HEK293 (cell line): ENCODE results near the gene IPO11.

Experiments
- CTCF ChIA-PET: fragments of 350-600 bp; formaldehyde crosslinking; extraction: SDS; loops from one replicate; lab custom pipeline; 2021; ENCODE audit warnings: antibody characterized with exemption; lab: Yijun Ruan, JAX
- POLR2A ChIA-PET: fragments of 300-600 bp; formaldehyde crosslinking; extraction: SDS; loops from one replicate; lab custom pipeline; 2020; ENCODE audit warnings: antibody characterized with exemption, inconsistent platforms; lab: Yijun Ruan, JAX
- H3K27ac ChIP-seq: fragments of 200-500 bp; sonication (Bioruptor generic); 2 replicates; pipeline ENCODE4 v1.5.1; 2014; ENCODE audit warnings: low read depth, low read length, control low read depth, inconsistent platforms; ENCODE audit errors: extremely low read depth
- H3K36me3 ChIP-seq, 2 experiments: fragments of 200-500 bp in 1 of 2; sonication (Bioruptor generic) in 1 of 2; 1 replicate in 1 of 2; 2 replicates in 1 of 2; pipeline ENCODE4 v1.5.1; 2014 to 2017; ENCODE audit warnings: inconsistent platforms in 2 of 2, low read length in 2 of 2; ENCODE audit not compliant: control insufficient read depth in 2 of 2, insufficient read depth in 1 of 2
- H3K4me1 ChIP-seq: fragments of 200-500 bp; sonication (Bioruptor generic); 2 replicates; pipeline ENCODE4 v1.5.1; 2014; ENCODE audit warnings: mild to moderate bottlenecking, low read length, inconsistent platforms; ENCODE audit not compliant: control insufficient read depth, insufficient read depth
- H3K4me3 ChIP-seq: 2 replicates; pipeline ENCODE4 v1.5.1; 2011; ENCODE audit warnings: low read depth, mild to moderate bottlenecking, control low read depth, low read length, moderate library complexity
- H3K9me3 ChIP-seq: fragments of 200-500 bp; sonication (Bioruptor generic); 2 replicates; pipeline ENCODE4 v1.5.1; 2014; ENCODE audit warnings: low read depth, low read length, inconsistent platforms; ENCODE audit not compliant: control insufficient read depth, insufficient read depth
- ATF2 ChIP-seq: fragments of 450-650 bp; formaldehyde crosslinking; IDR thresholded peaks from 2 replicates; pipeline ENCODE4 v1.5.1; 2016; ENCODE audit warnings: missing biosample characterization, missing genetic modification characterization, low read depth
- HOXC10 ChIP-seq: sonication (generic); formaldehyde crosslinking; IDR thresholded peaks from 2 replicates; pipeline ENCODE4 v1.8.1; 2023; ENCODE audit warnings: mild to moderate bottlenecking, missing genetic modification reagents
- YY1 ChIP-seq: fragments of 450-650 bp; formaldehyde crosslinking; IDR thresholded peaks from 2 replicates; pipeline ENCODE4 v1.5.1; 2018; ENCODE audit warnings: missing biosample characterization, missing genetic modification characterization
- ZNF473 ChIP-seq: fragments of 450-650 bp; formaldehyde crosslinking; IDR thresholded peaks from 2 replicates; pipeline ENCODE4 v1.5.1; 2017; ENCODE audit warnings: missing biosample characterization, missing genetic modification characterization
- ZNF548 ChIP-seq: fragments of 450-650 bp; formaldehyde crosslinking; IDR thresholded peaks from 2 replicates; pipeline ENCODE4 v1.5.1; 2016; ENCODE audit warnings: missing biosample characterization, missing genetic modification characterization
- ZNF558 ChIP-seq: fragments of 450-650 bp; formaldehyde crosslinking; IDR thresholded peaks from 2 replicates; pipeline ENCODE4 v1.5.1; 2016; ENCODE audit warnings: missing biosample characterization, missing genetic modification characterization
- ZNF571 ChIP-seq: fragments of 450-650 bp; formaldehyde crosslinking; IDR thresholded peaks from 2 replicates; pipeline ENCODE4 v1.5.0; 2017; ENCODE audit warnings: missing biosample characterization, missing genetic modification characterization
- ZNF677 ChIP-seq: fragments of 450-650 bp; IDR thresholded peaks from 2 replicates; pipeline ENCODE4 v1.5.0; 2018; ENCODE audit warnings: missing biosample characterization, mild to moderate bottlenecking, missing genetic modification characterization, moderate library complexity
- ZNF830 ChIP-seq: fragments of 450-650 bp; IDR thresholded peaks from 2 replicates; pipeline ENCODE4 v1.5.0; 2018; ENCODE audit warnings: missing biosample characterization, missing genetic modification characterization, low read depth, mild to moderate bottlenecking, moderate library complexity
- ZNF843 ChIP-seq: fragments of 450-650 bp; formaldehyde crosslinking; IDR thresholded peaks from 2 replicates; pipeline ENCODE4 v1.5.1; 2016; ENCODE audit warnings: missing biosample characterization, missing genetic modification characterization
- ZSCAN4 ChIP-seq: fragments of 450-650 bp; formaldehyde crosslinking; IDR thresholded peaks from 2 replicates; pipeline ENCODE4 v1.5.1; 2017; ENCODE audit warnings: missing biosample characterization, missing genetic modification characterization
- TF ChIP-seq, protein P1 (sequence below): fragments of 450-650 bp; formaldehyde crosslinking; IDR thresholded peaks from 2 replicates; pipeline ENCODE4 v1.5.1; 2016; ENCODE audit warnings: missing biosample characterization, missing genetic modification characterization, borderline replicate concordance
- TF ChIP-seq, protein P2 (sequence below): fragments of 450-650 bp; formaldehyde crosslinking; IDR thresholded peaks from 2 replicates; pipeline ENCODE4 v1.5.1; 2016; ENCODE audit warnings: missing biosample characterization, missing genetic modification characterization
- TF ChIP-seq, protein P3 (sequence below): fragments of 450-650 bp; formaldehyde crosslinking; IDR thresholded peaks from 2 replicates; pipeline ENCODE4 v1.5.1; 2016; ENCODE audit warnings: missing biosample characterization, missing genetic modification characterization, low read depth

IPO11 gene

DNA sequence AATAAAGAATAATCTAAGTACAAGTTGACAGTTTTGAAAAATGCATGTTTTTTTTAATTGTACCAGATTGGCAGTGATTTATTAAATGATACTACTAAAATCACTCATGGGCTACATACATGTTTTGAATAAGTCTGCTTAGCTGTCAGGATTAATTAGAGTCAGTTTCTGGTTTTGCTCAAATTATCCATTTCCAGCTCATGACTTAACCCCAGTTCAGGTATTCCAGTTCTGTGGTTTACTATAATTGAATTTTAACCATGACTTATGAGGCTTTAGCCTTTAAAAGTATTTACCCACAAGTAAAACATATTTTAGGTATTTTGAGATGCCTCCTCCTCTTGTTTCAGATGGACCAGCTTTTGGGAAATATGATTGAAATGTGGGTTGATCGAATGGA is 148.2 kb downstream of the IPO11 start (continued):
- TF ChIP-seq, protein P1, sequence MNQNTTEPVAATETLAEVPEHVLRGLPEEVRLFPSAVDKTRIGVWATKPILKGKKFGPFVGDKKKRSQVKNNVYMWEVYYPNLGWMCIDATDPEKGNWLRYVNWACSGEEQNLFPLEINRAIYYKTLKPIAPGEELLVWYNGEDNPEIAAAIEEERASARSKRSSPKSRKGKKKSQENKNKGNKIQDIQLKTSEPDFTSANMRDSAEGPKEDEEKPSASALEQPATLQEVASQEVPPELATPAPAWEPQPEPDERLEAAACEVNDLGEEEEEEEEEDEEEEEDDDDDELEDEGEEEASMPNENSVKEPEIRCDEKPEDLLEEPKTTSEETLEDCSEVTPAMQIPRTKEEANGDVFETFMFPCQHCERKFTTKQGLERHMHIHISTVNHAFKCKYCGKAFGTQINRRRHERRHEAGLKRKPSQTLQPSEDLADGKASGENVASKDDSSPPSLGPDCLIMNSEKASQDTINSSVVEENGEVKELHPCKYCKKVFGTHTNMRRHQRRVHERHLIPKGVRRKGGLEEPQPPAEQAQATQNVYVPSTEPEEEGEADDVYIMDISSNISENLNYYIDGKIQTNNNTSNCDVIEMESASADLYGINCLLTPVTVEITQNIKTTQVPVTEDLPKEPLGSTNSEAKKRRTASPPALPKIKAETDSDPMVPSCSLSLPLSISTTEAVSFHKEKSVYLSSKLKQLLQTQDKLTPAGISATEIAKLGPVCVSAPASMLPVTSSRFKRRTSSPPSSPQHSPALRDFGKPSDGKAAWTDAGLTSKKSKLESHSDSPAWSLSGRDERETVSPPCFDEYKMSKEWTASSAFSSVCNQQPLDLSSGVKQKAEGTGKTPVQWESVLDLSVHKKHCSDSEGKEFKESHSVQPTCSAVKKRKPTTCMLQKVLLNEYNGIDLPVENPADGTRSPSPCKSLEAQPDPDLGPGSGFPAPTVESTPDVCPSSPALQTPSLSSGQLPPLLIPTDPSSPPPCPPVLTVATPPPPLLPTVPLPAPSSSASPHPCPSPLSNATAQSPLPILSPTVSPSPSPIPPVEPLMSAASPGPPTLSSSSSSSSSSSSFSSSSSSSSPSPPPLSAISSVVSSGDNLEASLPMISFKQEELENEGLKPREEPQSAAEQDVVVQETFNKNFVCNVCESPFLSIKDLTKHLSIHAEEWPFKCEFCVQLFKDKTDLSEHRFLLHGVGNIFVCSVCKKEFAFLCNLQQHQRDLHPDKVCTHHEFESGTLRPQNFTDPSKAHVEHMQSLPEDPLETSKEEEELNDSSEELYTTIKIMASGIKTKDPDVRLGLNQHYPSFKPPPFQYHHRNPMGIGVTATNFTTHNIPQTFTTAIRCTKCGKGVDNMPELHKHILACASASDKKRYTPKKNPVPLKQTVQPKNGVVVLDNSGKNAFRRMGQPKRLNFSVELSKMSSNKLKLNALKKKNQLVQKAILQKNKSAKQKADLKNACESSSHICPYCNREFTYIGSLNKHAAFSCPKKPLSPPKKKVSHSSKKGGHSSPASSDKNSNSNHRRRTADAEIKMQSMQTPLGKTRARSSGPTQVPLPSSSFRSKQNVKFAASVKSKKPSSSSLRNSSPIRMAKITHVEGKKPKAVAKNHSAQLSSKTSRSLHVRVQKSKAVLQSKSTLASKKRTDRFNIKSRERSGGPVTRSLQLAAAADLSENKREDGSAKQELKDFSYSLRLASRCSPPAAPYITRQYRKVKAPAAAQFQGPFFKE (tag by site-specific recombination): no peak
- TF ChIP-seq ZNF830 (tag by site-specific recombination) (no peak), ATF2 (tag by site-specific recombination) (no peak), YY1 (tag by site-specific recombination) (no peak)

DNA sequence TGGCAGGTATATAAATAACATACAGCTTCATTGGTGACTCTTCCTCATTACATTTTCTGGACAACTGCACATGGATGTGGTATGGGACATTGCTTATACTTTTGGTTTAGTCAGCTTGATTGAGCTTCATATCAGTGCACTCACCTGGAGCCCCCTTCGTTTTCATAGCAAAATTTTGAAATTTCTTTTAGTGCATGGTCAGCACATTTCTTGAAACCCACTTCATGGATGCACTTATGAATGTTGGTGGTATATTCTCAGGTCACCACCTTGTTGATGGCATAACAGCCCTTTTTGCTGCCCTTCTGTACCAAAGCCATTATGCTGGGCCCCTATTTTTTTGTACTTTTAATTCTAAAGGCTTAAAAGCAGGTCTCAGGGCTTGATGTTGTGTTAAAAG is 149.3 kb downstream of the IPO11 start:
- no peaks in the 10 kb centered on the region for H3K4me1 ChIP-seq
- no peak for TF ChIP-seq ZNF571 (tag by site-specific recombination)
- TF ChIP-seq ZNF843 (tag by site-specific recombination): no peak
- TF ChIP-seq, protein P2, sequence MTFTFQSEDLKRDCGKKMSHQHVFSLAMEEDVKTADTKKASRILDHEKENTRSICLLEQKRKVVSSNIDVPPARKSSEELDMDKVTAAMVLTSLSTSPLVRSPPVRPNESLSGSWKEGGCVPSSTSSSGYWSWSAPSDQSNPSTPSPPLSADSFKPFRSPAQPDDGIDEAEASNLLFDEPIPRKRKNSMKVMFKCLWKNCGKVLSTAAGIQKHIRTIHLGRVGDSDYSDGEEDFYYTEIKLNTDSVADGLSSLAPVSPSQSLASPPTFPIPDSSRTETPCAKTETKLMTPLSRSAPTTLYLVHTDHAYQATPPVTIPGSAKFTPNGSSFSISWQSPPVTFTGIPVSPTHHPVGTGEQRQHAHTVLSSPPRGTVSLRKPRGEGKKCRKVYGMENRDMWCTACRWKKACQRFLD (tag by site-specific recombination): no peak
- ChIA-PET POLR2A (no interaction called here), CTCF (no interaction called here)
- peaks cover 14 to 25% of the 10 kb centered on the region in 2 experiments; a peak in 2 of 3 replicates for H3K36me3 ChIP-seq
- no peak overlapping the region for H3K4me3 ChIP-seq
- H3K9me3 ChIP-seq: no peaks in the 10 kb centered on the region
- H3K27ac ChIP-seq: no peak overlapping the region

GRCh38 chr5:62562867-62563266 is 150.3 kb downstream of the IPO11 start:
- no peak overlapping the region for H3K4me3 ChIP-seq
- no peaks in the 10 kb centered on the region for H3K4me1 ChIP-seq
- POLR2A ChIA-PET: no interaction called here
- peaks cover 18 to 25% of the 10 kb centered on the region in 2 experiments; a peak in 2 of 3 replicates for H3K36me3 ChIP-seq
- CTCF ChIA-PET: no interaction called here
- H3K9me3 ChIP-seq: no peaks in the 10 kb centered on the region
- TF ChIP-seq, protein P3, sequence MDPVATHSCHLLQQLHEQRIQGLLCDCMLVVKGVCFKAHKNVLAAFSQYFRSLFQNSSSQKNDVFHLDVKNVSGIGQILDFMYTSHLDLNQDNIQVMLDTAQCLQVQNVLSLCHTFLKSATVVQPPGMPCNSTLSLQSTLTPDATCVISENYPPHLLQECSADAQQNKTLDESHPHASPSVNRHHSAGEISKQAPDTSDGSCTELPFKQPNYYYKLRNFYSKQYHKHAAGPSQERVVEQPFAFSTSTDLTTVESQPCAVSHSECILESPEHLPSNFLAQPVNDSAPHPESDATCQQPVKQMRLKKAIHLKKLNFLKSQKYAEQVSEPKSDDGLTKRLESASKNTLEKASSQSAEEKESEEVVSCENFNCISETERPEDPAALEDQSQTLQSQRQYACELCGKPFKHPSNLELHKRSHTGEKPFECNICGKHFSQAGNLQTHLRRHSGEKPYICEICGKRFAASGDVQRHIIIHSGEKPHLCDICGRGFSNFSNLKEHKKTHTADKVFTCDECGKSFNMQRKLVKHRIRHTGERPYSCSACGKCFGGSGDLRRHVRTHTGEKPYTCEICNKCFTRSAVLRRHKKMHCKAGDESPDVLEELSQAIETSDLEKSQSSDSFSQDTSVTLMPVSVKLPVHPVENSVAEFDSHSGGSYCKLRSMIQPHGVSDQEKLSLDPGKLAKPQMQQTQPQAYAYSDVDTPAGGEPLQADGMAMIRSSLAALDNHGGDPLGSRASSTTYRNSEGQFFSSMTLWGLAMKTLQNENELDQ (tag by site-specific recombination): no peak
- TF ChIP-seq ZSCAN4 (tag by site-specific recombination) (no peak), ZNF677 (no peak), ZNF558 (tag by site-specific recombination) (no peak), ZNF548 (tag by site-specific recombination) (no peak), ZNF473 (tag by site-specific recombination) (no peak), HOXC10 (CRISPR knock-in tag) (no peak)
- H3K27ac ChIP-seq: no peak overlapping the region
